ENCODE results near the gene TEAD4. TPM values are rescaled to one million over a fixed set of nuclear protein-coding genes. Genes with fewer than 3 reads are reported as not detected.

Gene TEAD4
- total RNA-seq, 1 donor from 2014 or later, result 37.4 TPM

DNA sequence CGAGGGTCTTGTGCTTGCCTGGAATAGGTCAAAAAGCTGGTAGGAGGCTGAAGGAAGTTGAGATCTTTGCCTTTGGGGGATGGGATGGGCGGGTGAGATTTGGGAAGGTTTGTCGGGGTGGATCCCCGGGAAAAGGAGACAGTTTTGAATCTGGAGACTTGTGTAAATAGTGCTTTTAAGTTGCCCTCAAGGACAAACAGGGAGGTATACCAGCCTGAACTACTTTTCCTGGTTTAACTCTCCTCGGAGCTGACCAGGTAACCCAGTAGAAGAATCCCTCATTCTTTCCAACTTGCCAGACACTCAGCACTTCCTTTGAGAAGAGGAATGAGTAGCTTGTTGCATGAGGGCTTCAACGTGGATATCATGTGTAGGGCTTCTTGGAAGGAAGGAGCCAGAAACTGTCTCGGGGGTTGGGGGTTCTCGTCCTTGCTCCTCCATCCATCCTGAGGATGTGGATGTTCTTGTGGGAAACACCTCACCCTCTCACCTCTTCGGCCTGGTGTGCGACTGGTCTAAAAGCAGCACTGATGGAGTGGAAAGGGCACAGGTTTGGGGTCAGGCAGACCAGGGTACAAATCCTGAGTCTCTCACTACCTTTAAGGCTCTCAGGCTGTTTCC is 1.9 kb downstream of the TEAD4 start:
- DNase-seq, result no peak

DNA sequence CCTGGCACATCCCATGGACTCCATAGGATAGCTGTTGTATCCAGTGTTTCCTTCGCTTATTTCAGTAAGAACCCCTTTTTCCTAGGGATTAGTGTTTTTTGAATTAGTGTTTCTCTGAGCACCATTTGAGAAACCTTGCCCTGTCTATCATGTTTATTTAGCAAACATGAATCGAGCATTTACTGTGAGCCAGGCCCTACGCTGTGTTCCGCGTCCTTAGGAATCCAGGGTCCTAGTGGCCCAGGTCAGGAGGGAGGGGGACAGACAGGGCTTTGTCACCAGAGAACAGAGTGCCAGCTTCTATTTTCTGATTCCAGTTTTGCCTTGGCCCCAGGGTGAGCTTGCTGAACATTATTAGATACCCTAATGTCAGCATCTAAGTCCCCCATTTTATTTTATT is 2.5 kb downstream of the TEAD4 start:
- no peak for DNase-seq

GRCh38 chr12:2963154-2963759 is 4.1 kb downstream of the TEAD4 start:
- peak; percentile 56 for DNase-seq

DNA sequence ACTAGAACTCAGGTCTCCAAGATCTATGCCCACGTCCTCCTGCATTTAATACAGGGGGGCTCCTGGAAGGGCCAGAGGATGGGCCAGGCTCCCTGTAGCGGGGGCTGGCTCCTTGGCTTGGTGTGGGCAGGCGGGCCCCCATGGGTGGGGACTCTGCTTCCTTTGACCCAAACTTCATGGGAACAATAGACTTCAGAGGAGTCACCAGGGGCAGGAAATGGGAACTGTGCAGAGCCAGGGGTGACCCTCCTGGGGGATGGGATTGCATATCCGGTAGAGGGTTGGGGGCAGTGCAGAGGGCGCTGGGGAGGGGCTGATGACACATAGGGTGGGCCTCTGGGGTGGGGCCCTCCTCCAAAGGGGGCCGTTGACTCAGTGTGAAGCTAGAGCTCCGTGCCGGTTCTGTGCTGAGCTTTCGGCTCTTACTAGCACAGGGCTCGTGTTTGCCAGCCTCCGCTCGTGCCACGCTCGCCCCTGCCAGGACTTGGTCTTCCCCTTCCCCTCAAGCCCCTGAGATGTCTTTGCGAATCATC is 4.6 kb downstream of the TEAD4 start:
- no peak for DNase-seq

- no peak for DNase-seq
These were observed 8.5 kb downstream of the TEAD4 start for GRCh38 chr12:2967651-2968050.

GRCh38 chr12:2970744-2971143 is 11.5 kb downstream of the TEAD4 start:
- no peak for DNase-seq

- DNase-seq, result no peak
These were observed 14.4 kb downstream of the TEAD4 start for GRCh38 chr12:2973566-2973965.

DNA sequence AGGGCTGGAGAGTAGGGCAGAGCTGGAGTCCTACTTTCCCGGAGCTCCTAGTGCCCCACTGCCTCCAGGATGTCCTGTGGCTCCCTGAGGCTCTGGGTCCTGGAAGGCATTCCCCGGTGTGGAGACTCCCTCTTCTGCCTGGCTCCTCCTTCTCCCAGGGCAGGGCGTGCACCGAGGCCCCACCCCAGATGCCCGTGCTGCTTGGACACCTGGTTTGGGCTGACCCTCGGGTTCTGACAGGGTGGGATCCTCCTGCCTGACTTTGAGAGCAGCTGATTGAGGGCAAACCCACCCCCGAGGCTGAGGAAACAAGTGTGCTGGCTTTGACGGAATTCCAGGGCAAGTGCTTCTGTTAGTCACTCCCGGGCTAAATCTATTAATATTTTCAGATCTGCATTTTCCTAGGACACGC is 15.4 kb downstream of the TEAD4 start:
- peak; percentile 65 for DNase-seq

DNA sequence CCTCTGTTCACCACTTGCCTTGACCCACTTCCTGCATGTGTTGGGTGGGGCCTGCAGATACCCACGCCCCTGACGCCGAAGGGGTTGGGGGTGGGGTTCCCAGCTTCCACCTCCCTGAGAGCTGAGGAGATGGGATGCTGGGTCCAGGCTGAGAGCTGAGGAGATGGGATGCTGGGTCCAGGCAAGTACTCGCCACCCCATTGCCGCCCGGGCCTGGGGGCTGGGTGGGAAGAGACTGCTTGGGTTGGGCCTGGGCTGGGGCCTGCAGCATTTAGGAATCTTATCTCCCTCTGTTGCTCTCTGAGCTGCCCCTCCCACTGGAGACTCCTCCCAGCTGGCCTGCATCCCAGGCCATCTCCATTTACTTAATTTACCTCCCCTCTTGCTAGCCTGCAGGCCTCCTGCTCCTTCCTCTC is 17.4 kb downstream of the TEAD4 start:
- DNase-seq, result no peak

- no peak for DNase-seq
These were observed 18.6 kb downstream of the TEAD4 start for GRCh38 chr12:2977776-2978175.

DNA sequence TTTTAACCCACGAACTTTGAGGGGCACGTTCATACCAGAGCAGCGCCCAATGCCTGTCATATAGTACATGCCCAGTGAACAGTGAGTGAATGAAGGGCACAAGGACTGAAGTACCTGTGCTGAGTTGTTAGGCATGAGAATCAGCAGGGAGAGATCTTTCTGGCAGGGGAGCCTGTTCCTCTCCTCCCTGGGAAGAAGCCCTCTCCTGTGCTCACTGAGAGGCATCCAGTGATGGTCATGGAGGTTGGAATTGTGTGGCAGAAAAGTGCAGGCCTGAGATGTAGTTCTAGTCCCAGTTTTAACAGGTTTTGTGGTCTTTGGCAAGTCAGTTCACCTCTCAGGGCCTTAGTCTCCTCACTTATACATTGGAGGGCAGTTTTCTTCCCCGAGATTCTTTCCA is 20.6 kb downstream of the TEAD4 start:
- no peak for DNase-seq

DNA sequence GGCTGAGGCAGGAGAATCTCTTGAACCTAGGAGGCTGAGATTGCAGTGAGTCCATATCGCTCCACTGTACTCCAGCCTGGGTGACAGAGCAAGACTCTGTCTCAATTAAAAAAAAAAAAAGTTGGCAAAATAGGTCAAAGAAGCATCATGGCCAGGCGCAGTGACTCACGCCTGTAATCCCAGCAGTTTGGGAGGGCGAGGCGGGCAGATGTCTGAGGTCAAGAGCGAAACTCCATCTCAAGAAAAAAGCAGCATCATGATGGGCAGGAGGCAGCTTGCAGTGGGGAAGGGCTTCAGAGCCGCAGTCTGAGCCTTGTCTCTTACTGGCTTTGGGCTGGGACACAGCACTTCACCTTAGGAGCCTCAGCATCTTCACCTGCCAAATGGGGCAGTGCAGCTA is 21.4 kb downstream of the TEAD4 start:
- DNase-seq, result no peak

DNA sequence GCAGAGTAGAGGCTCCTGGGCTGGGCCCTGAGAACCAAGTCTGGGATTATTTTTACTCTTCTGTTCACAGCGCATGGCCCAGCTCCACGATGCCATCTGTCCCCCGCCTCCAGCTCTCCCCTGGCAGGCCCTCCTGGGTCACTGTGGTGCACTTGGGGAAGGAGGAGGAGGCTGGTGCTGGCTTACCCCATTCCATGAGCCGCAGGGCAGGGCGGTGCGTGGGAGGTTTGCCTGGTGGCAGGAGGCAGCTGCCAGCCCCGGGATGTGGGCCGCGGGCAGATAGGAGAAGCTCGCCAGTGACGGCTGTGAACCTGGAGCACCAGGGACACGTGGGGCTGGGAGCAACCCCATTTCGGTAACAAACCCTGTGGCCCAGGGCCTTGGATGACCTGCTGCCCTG is 23.2 kb downstream of the TEAD4 start:
- no peak for DNase-seq

DNA sequence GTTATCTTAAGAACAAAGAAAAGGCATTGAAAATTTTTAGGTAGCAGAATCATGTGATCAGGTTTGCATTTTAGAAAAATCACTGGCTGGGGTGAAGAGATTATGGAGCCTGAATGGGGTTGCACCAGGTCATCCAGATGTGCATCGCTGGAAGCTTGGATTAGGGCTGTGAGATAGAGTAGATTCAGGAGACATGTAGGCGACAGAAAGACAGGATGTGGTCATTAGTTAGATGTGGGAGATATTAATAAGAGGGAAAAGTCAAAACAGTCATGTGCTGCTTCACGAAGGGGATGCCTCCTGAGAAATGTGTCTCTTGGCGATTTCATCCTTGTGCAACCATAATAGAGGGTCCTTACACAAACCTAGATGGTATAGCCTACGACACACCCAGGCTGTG is 25.1 kb downstream of the TEAD4 start:
- no peak for DNase-seq

DNA sequence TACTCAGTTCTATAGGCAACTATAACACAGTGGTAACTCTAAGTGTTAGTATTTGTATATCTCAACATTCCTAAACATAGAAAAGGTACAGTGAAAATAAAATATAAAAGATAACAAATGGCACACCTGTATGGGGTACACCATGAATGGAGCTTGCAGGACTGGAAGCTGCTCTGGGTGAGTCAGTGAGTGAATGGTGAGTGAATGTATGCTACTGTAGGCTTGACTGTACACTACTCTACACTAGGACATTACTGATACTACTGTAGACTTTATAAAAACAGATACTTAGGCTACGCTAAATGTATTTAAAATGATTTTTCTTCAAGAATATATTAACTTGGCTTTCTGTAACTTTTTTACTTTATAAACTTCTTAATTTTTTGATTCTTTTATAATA is 25.5 kb downstream of the TEAD4 start:
- DNase-seq, result no peak

DNA sequence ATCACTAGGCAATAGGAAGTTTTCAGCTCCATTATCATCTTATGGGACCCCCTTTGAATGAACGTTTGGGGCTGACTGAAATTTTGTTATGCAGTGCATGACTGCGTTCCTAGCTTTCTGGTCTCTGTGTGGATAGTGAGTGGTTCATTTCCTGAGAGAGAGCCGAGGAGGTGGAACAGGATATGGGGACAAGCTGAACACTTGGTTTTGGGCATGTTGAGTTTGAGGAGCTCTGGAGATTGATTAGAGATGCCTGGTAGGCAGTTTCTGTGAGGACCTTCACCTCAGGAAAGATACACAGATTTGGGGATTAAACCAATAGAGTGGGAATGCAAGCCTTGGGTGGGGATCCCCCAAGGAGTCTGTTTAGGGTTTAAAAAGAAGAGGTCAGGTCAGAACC is 27.7 kb downstream of the TEAD4 start:
- DNase-seq, result no peak

DNA sequence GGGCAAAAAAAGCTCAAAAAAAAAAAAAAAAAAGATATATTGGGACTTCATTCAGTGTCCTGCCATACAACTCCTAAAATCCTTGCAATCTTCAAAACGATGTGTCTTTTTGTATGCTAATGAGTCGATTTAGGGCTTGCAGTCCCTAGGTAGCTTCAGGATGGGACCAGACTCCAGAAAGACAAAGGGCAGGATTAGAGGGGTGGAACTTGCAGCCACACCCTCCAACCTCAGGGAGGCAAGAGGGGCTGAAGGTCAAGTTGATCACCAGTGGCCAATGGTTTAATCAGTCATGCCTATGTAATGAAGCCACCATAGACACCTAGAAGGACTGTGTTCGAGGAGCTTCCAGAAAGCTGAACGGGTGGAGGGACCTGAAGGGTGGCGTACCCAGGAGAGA is 29.3 kb downstream of the TEAD4 start:
- DNase-seq, result no peak

- DNase-seq, result no peak
These were observed 33.5 kb downstream of the TEAD4 start for GRCh38 chr12:2992724-2993123.

- no peak for DNase-seq
These were observed 38.9 kb downstream of the TEAD4 start for GRCh38 chr12:2997989-2998670.

DNA sequence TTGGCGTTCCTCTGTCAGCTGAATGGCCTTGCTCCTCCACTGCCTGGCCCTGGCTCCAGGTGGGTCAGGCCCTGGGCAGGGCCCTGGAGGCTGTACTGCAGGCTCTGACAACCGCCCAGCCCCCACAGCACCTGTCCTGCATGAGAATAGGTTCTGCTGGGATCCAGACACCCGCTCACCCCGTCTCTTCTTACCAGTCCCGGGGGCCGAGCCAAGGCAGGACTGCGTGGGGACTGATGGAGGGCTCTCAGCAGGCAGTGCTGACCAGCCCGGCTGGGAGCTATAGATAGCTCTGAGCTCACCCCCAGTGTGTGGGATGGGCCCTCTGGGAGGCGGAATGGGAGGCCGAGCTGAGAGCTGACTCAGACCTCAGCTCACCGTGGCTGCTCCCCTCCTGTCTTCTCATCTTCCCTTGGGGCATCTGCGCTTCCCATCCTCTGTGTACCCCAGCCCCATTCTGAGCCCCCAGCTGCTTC is 39.6 kb downstream of the TEAD4 start:
- peak; percentile 85 for DNase-seq

GRCh38 chr12:2999265-2999841 is 40.2 kb downstream of the TEAD4 start:
- peak; percentile 54 for DNase-seq

- DNase-seq, result no peak
These were observed 41.5 kb downstream of the TEAD4 start for GRCh38 chr12:3000548-3001275.

Data from tongue (tissue), 2 donors.